ENCODE data around the gene PCNX1. TPM values are rescaled to one million over a fixed set of nuclear protein-coding genes. Genes with fewer than 3 reads are reported as not detected.
A peak's percentile ranks its signal among the peaks of the same experiment; 100 is the strongest.

Gene PCNX1
- total RNA-seq, 1 experiment from 2014 or later = 48.0 TPM

DNA sequence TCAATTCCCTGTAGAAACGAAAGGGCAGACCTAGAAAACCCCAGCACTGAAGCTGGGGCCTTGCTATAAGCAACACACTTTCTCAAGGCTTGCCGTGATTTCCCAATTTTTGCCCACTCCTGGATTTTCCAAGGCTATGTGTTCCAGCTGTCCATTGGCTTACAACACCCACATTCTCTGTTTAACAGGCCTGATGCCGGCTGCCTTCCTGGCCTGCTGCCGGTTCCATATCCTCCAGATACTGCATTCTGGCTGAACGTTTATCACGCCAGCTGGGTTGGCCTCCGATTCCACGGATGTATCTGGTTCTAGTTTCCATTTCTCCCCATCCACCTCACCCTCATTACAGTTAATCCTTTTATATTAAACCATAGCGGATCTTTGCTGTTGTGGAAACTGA is 2.0 kb upstream of the PCNX1 start:
- Histone ChIP-seq H4K5ac (ENCODE audit: insufficient read length, low read depth, low read length) (no peak overlapping the region), H3K27ac (ENCODE audit: insufficient read length, low read depth, low read length) (no peak overlapping the region), H3K4me1 (ENCODE audit: insufficient read depth, low read length) (peaks cover 2% of the 10 kb centered on the region; the same call in 1 of the 2 replicates), H3K79me1 (ENCODE audit: insufficient read depth, low read depth, low read length, poor library complexity, severe bottlenecking) (no peaks in the 10 kb centered on the region), H2BK20ac (ENCODE audit: low read depth, low read length, poor library complexity, severe bottlenecking) (no peak overlapping the region), H3K4me2 (ENCODE audit: insufficient read depth, insufficient read length, low read length) (no peak overlapping the region), H2BK120ac (ENCODE audit: low read depth, low read length, poor library complexity, severe bottlenecking) (no peak overlapping the region), H2BK12ac (ENCODE audit: insufficient read length, low read depth, low read length) (no peak overlapping the region), H3K9me3 (ENCODE audit: control insufficient read depth, low read depth, low read length) (no peaks in the 10 kb centered on the region), H3K9ac (ENCODE audit: extremely low read depth, insufficient read length, low read length) (no peak overlapping the region), H4K8ac (replicated peaks; ENCODE audit: insufficient read length, low read depth, low read length) (no peak overlapping the region), H4K91ac (ENCODE audit: insufficient read length, low read depth, low read length) (no peak overlapping the region), H4K20me1 (ENCODE audit: control insufficient read depth, insufficient read depth, insufficient read length) (peaks cover 3% of the 10 kb centered on the region), H3K56ac (ENCODE audit: insufficient read length, low read depth, low read length) (no peak overlapping the region), H2BK5ac (ENCODE audit: insufficient read length, low read length) (no peak overlapping the region), H2AK5ac (ENCODE audit: insufficient read length, low read length) (no peak overlapping the region), H3K23ac (ENCODE audit: insufficient read length, low read depth, low read length) (no peak overlapping the region), H3K23me2 (ENCODE audit: insufficient read length, low read depth, low read length, poor library complexity, severe bottlenecking) (peaks cover 5% of the 10 kb centered on the region), H3K79me2 (ENCODE audit: insufficient read depth, low read length) (peaks cover 10% of the 10 kb centered on the region; the same call in 1 of the 2 replicates), H3K27me3 (ENCODE audit: insufficient read depth, low read length) (no peaks in the 10 kb centered on the region), H3K4ac (ENCODE audit: low read depth, low read length) (no peak overlapping the region), H2AFZ (ENCODE audit: low read length) (no peak overlapping the region), H3K18ac (ENCODE audit: insufficient read length, low read depth, low read length) (no peak overlapping the region), H3T11ph (ENCODE audit: low read length) (no peak overlapping the region), H2BK15ac (ENCODE audit: low read depth, low read length) (no peak overlapping the region), H3K14ac (ENCODE audit: insufficient read depth, low read length) (no peak overlapping the region)
- Mint-ChIP-seq H3K36me3 (ENCODE audit: insufficient read depth in 1 of 3, low read depth in 3 of 3) (peaks cover 0 to 2% (median 0%) of the 10 kb centered on the region in 3 experiments; a peak in 1 of 7 replicates), H3K27me3 (ENCODE audit: low read depth) (0 out of 2 replicates have a peak, but pooled peaks cover 1% of the 10 kb centered on the region), H3K9me3 (no peaks in the 10 kb centered on the region; a peak in 1 of 5 replicates), H3K4me3 (no peak overlapping the region), H3K4me1 (peaks cover 25 to 32% of the 10 kb centered on the region in 2 experiments), H3K27ac (peak overlapping the region in 1 of 3 experiments; percentile 20; a peak in 1 of 7 replicates)
- TF ChIP-seq, protein P1, sequence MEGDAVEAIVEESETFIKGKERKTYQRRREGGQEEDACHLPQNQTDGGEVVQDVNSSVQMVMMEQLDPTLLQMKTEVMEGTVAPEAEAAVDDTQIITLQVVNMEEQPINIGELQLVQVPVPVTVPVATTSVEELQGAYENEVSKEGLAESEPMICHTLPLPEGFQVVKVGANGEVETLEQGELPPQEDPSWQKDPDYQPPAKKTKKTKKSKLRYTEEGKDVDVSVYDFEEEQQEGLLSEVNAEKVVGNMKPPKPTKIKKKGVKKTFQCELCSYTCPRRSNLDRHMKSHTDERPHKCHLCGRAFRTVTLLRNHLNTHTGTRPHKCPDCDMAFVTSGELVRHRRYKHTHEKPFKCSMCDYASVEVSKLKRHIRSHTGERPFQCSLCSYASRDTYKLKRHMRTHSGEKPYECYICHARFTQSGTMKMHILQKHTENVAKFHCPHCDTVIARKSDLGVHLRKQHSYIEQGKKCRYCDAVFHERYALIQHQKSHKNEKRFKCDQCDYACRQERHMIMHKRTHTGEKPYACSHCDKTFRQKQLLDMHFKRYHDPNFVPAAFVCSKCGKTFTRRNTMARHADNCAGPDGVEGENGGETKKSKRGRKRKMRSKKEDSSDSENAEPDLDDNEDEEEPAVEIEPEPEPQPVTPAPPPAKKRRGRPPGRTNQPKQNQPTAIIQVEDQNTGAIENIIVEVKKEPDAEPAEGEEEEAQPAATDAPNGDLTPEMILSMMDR (conservative IDR thresholded peaks at IDR 0.05) = no peak
- DNase-seq = no peak
- no CpG with 5 or more reads among the region's 9 CpGs for WGBS (ENCODE audit: extremely low coverage, insufficient read length, low lambda C conversion rate)

All from H9 (cell line).